ENCODE data around the gene CNBD2.
"Not testable (repeated sequence)": the region's sequence is repeated elsewhere in the genome, so short reads cannot be mapped to it uniquely, and the experiment has no call there.

CNBD2 gene

DNA sequence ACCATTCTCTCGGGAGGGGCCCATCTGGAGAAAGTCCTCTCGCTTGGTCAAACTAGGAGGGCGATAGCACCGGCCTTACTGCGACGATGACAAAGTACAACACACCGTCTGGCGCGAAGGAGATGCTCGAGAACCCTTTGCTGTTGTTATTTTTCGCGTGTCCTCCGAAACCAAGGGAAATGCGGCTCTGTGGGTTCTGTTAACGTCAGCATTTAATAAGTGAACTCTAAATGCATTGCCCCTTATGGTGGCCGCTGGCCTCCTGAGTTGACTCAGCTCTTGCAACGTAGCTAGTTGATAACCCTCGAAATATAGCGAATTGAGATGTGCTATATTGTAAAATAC is 13.5 kb upstream of the CNBD2 start:
- peak; percentile 24 for DNase-seq (ENCODE audit: low spot score)
- TF ChIP-seq, protein P1, sequence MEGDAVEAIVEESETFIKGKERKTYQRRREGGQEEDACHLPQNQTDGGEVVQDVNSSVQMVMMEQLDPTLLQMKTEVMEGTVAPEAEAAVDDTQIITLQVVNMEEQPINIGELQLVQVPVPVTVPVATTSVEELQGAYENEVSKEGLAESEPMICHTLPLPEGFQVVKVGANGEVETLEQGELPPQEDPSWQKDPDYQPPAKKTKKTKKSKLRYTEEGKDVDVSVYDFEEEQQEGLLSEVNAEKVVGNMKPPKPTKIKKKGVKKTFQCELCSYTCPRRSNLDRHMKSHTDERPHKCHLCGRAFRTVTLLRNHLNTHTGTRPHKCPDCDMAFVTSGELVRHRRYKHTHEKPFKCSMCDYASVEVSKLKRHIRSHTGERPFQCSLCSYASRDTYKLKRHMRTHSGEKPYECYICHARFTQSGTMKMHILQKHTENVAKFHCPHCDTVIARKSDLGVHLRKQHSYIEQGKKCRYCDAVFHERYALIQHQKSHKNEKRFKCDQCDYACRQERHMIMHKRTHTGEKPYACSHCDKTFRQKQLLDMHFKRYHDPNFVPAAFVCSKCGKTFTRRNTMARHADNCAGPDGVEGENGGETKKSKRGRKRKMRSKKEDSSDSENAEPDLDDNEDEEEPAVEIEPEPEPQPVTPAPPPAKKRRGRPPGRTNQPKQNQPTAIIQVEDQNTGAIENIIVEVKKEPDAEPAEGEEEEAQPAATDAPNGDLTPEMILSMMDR (IDR thresholded peaks at IDR 0.05; ENCODE audit: extremely low read depth, missing control alignments), result no peak

DNA sequence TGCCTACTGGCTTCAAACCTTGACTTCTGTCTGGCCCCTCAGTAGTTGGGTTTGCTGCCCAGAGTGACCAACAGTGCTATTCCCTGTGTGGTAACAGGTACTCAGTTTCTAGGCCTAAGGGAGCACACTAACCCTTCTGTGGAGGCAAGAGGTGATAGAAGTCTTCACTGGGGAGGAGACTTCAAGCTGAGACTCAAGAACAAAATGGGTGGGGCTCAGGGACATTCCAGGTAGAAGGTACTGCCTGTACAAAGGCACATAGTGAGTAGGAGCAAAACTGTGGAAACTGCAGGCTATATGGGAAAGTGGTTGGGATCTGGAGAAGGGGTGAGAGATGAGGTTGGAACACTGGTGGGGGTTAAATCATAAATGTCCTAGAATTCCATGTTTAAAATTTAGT is 11.8 kb upstream of the CNBD2 start:
- TF ChIP-seq, protein P1 (IDR thresholded peaks at IDR 0.05; ENCODE audit: extremely low read depth, missing control alignments), result no peak

DNA sequence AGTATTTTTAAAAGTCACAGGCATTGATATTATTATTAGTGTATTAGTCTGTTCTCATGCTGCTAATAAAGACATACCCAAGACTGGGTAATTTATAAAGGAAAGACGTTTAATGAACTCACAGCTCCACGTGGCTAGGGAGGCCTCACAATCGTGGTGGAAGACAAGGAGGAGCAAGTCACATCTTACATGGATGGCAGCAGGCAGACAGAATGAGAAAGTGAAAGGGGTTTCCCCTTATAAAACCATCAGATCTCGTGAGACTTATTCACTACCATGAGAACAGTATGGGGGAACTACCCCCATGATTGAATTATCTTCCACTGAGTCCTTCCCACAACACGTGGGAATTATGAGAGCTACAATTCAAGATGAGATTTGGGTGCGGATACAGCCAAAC is 9.1 kb upstream of the CNBD2 start:
- not testable (repeated sequence) for DNase-seq (ENCODE audit: low spot score)

More for the DNA sequence above, 11.8 kb upstream of the CNBD2 start:
- no peak for DNase-seq (ENCODE audit: low spot score)

DNA sequence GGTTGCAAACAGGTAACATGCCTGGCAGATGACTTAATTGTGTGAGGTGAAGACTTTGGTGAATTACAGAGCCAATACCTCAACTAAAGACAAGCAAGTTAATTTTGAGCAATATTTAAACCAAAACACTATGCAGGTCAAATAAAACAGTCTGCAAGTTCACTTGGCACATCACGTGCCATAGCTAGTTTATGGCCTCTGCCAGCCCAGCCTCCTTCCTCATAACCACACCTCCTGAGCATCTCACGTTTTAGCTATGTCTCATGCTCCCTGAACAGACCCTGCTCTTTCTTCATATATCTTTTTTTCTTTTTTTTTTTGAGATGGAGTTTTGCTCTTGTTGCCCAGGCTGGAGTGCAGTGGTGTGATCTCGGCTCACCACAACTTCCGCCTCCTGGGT is 4.5 kb upstream of the CNBD2 start:
- TF ChIP-seq, protein P1 (IDR thresholded peaks at IDR 0.05; ENCODE audit: extremely low read depth, missing control alignments), result no peak

DNA sequence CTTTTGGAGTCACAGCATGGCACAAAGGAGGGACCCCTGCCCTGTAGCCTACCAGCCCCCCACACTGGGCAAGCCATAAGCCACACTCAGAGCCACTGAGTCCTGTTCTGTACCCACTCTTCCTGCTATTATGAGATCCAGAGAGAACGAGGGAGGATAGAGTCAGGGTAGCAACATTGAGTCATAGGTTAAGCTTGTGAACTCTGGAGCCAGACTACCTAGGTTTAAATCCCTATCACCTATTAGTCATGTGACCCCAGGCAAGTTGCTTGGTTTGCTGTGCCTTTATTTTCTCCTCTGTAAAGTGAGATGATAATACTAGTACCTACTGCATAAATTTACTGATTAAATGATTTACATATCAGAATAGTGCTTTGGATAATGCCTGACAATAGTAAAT is 540 bp downstream of the CNBD2 start:
- no peak for DNase-seq (ENCODE audit: low spot score)
- TF ChIP-seq, protein P1 (IDR thresholded peaks at IDR 0.05; ENCODE audit: extremely low read depth, missing control alignments), result no peak

More for the DNA sequence above, 4.5 kb upstream of the CNBD2 start:
- DNase-seq (ENCODE audit: low spot score), result no peak

DNA sequence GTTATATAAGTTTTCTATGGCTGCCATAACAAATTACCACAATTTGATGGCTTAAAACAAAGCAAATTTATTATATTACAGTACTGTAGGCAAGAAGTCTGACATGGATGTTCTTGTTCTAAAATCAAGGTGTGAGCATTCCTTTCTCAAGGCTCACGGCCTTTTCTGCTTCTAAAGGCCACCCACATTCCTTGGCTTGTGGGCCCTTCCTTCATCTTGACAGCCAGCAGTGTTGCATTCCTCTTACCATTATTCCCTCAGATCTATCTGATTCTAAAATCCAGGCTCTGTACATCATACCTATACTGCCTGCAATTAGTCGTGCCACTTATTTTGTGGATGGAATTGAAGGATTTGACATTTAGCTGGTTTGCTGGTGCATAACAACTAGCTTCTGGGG is 3.6 kb downstream of the CNBD2 start:
- TF ChIP-seq, protein P1 (IDR thresholded peaks at IDR 0.05; ENCODE audit: extremely low read depth, missing control alignments), result no peak
- DNase-seq (ENCODE audit: low spot score), result no peak

DNA sequence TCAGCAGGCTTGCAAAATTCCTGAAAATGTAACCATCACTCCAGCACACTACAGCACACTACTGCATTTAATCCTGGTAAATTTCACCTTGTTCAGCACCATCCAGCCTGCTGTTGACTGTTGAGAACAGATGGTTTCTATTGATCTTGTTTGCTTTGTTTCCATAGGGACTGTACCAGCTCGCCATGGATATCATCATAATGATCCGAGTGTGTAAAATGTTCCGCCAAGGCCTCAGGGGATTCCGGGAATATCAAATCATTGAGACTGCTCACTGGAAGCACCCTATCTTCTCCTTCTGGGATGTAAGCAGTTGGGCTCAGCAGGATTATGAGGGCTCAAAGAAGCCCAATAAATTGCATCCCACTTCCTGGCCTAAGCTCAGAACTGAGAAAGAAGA is 4.1 kb downstream of the CNBD2 start:
- TF ChIP-seq, protein P1 (IDR thresholded peaks at IDR 0.05; ENCODE audit: extremely low read depth, missing control alignments), result no peak
- no peak for DNase-seq (ENCODE audit: low spot score)

DNA sequence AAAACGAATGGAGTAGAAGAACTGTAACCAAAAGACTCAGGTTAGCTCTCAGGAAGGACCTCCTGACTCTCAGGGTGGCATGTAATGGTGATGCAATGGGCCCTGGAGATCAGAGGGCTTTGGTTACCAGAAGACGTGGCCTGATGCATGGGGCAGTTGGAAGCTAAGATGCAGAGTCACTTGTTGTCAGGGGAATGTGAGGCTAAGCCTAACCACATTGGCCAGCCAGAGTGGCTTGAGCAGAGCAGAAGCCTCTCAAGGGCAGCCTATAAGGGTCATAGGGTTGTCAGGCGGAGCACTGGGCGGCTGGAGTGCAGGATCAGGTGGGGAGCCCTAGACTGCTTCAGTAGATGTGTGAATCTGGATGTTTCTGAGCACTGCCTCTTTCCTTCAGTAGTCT is 5.9 kb downstream of the CNBD2 start:
- no peak for DNase-seq (ENCODE audit: low spot score)
- TF ChIP-seq, protein P1 (IDR thresholded peaks at IDR 0.05; ENCODE audit: extremely low read depth, missing control alignments), result no peak

Data from GM20000 (cell line).